HG03280 (cell line): ENCODE data around the gene NTM.

Source experiments
- ATAC-seq: cut with Tn5 transposase; IDR thresholded peaks from one replicate; pipeline ENCODE4 v1.9.1; 2021; ENCODE audit warnings: mild to moderate bottlenecking, moderate library complexity; ENCODE audit not compliant: unreplicated experiment

The NTM gene

GRCh38 chr11:131629925-131630540, 259.6 kb downstream of the NTM start:
- ATAC-seq: no peak

GRCh38 chr11:131632971-131633370, 262.6 kb downstream of the NTM start:
- ATAC-seq: no peak

- no peak for ATAC-seq
Observed at GRCh38 chr11:131633921-131634715, 263.7 kb downstream of the NTM start.

DNA sequence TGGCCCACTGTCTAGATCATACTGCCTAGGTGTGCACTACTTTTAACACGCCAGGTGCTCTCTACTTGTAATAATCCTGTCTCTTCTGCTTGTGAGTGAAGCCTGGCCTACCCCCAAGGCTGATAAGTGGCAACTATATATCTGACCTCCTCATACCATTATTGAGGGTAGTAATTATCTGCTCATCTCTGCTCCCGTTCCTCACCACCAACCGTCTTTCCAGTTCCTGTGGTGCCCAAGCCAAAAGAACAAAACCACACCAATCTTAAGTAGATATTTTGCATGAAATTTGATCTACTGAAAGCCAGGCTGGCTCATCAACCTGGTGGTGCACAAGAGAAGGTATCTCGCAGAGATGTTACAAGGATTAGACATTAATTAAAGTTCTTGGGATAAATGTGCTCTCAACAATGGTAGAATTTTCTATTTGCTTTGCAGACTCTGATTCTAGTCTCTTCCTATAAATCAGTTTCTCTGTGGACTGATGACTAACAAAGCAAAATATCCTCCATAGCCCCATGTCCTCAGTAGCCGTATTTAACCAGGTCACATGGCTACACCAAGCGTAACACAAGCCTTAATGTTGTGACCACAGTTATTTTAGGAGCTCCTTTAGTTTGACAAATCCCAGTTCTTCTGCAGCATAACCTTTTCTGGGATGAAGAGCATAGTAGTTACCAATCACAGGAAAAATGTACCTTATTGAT, 267.2 kb downstream of the NTM start:
- no peak for ATAC-seq

- ATAC-seq: no peak
Observed at GRCh38 chr11:131638889-131639288, 268.5 kb downstream of the NTM start.

GRCh38 chr11:131640320-131640719, 269.9 kb downstream of the NTM start:
- no peak for ATAC-seq

DNA sequence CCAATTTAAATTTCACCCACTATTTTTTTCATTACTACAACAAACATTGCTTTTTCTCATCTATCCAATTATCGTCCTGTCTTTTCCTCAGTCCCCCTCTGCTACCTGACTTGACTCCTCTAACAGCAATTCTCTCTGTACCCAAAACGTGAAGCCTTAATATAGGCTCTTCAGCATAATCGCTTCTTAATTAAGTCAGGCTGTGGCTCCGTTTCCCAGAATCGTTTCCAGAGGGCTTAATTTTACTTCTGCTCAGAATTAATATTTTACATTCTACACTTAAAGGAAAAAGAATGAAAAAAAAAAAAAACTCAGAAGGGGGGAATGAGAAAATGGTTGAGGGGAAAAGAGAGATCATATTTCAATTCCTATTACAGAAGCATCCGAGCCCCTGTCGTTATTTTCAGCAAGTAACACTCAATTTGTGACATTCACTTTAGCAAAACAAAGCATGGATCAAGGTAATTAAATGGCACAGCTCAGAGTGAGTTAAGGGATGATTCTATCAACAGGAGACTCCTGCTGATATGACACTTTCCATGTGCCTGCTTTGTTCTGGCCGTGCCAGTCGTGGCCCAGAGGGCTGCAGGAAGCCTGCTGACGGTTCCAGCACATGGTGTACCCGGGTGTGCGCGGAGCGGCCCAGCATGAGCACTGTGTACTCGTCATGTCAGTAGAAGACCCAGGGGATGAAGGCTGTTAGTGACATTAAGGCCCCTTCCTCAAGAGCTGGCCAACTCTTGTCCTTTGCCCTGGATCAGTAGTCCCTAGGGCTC, 272.5 kb downstream of the NTM start:
- no peak for ATAC-seq

DNA sequence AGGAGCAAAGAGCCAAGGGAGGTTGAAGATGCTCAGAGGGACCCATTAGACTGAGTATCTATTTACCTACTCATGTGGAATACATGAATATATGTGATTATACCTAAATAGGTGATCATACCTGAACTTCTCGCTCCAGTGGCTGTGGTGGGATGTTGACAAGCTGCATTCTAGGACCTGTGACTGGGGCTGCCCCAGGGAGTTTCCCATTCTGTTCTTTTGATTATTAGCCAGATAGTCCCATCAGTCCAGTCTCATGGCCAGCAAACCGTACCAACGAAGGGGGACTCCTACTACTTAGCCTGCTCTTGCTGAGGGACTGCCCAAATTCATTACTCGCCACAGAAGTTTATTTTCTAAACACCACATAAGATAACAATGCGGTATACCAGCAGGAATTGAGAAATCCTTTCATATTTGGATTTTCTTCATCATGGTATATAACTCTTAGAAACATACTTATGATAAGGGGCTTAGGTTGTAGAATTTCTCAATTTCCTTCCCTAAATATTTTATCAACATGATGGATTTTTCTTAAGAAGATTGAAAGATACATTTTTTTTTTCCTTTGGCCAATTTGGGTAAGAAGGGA, 273.9 kb downstream of the NTM start:
- ATAC-seq: no peak

DNA sequence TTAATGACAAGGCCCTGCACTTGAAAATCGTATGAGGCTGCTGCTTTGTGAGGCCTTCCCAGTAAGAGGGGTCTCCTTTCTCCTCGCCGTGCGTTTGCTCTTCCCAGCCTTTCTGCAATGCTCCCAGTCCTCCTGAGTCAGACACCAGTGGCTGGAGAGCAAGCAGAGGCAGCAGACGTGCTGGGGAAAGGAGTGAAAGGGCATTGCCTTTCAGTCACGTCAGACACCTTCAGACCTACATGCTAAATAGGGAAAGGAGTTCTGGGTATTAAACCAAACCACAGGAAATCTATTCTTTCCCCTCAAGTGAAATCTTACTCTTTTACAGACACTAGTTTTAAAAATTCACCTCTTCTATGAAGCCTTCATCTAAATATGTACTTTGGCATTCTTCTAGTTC, 274.8 kb downstream of the NTM start:
- no peak for ATAC-seq

- ATAC-seq: no peak
Observed at GRCh38 chr11:131649856-131650255, 279.4 kb downstream of the NTM start.

DNA sequence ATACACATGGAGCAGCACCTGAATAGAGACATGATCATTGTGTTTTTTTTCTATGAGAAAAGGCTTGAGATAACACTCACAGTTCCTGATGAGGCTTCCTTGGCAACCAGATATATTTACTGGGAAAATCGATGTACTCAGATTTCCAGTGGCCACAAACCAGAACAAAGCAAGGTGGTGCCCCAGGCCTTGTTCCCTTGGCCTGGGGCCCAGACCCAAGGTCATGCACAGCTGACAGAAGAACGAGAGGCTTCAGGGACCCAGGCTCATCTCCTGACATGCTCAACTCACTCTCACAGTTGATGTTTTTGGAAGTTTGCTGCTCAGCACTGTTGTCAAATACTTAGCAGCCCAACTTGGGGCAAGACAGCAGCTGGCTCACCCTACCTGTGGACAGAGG, 281.8 kb downstream of the NTM start:
- ATAC-seq: no peak

DNA sequence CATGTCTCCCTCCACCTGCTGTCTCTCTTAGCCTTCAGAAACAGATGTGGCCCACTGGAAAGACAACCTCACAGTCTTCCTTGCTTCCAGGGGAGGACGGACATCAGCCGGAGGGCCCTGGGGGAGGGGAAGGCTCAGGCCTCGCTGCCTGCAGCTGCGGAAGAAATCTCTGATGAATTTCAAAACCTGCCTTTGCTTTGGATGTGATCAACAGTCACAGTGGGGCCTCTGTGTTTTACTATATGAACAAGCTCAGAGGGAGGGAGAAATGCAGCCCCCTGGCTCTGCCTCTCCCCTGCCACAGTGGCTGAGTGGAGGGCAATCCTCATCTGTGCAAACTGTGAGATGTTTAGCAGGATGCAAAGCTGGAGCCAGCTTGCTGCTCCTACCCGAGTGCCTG, 282.8 kb downstream of the NTM start:
- no peak for ATAC-seq

DNA sequence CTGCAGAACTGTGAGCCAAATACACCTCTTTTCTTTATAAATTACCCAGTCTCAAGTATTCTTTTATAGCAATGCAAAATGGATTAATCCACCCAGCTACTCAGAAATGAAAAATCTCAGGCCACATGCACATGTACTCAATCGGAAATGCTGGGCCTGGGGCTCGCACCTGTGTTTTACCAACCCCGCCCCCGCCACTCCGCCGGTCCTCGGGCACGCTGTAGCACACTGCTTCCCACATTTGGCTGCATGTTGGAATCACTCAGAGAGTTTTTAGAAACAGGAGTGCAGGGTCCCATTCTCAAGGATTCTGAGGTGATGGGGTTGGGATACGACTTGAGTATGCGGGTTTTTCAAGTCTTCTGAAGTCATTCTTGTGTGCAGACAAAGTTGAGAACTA, 284.4 kb downstream of the NTM start:
- no peak for ATAC-seq

- ATAC-seq: no peak
Observed at GRCh38 chr11:131656179-131656838, 285.9 kb downstream of the NTM start.

- no peak for ATAC-seq
Observed at GRCh38 chr11:131656839-131657211, 286.4 kb downstream of the NTM start.

GRCh38 chr11:131658414-131658813, 288.0 kb downstream of the NTM start:
- ATAC-seq: no peak

GRCh38 chr11:131658952-131659351, 288.5 kb downstream of the NTM start:
- no peak for ATAC-seq

DNA sequence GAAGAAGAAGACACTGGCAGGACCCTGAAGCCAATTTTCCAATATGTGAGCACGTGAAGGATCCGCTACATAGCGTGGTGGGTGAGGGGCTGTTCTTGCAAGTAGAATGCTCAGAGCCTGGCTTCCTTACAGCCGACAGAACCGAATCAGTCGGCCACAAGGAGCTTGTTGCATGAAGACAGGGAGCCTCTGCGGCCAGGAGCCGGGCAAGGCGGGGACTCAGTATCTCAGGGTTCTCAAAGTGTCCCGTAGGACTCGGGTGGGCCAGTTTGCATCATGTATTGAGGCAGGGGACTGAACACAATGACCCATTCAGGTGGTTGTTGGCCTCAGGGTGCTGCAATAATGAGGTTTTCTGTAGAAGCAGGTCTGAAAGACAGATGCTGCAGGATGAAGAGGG, 289.5 kb downstream of the NTM start:
- no peak for ATAC-seq

DNA sequence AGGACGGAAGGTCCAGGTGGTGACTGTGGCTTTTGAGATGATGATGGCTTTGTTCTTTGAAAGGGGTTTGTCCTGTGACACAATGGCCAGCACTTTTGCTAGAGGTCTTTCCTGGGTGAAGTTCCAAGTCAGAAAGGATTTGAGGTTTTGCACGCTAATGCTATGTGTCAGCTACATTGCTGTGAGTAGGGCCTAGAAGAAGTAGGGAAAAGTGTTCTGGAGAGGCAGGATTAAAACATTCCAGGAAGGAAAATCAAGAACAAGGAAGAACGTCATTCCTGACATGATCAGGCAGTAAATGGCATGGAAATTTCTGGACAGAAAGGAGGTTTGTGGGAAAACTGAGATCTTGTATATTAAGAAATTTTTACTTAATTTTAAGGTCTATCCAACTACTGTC, 290.7 kb downstream of the NTM start:
- no peak for ATAC-seq

DNA sequence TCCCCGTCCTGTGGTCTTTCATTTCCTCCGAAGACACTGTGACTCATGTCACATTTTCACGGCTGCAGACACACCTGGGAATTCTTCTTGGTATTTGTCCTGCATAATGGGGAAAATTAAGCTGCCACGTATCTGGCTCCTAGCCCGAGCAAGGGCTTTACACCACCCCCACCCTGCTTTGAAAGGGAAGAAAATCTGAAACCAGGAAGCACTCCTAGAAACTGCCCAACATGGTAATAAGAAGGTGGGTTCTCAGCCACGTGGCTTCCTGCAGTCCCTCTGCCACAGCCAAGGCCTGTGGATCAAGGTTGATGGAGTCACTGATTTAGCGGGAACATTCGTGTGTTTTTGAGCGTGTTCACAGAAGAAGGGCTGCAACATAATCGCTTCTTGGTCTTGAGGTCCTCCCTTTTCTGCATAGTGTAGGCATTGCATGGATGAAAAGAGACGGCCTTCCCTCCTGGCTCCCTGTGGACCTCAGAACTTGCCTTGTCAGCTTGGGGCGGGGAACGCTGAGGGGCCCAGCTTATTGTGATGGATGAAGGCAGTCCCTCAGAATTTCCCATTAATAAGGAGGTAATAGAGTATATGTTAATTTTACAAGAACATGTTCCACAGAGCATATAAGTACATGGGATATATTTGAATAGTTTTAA, 292.0 kb downstream of the NTM start:
- ATAC-seq: no peak
